Stimulated activated CD4-positive, alpha-beta T cell treated with anti-CD3 and anti-CD28 coated beads, TNF-alpha, amount 100 ng/mL, for 4 hours (primary cell): ENCODE results near the gene FBH1.
"Not testable (repeated sequence)": the region's sequence is repeated elsewhere in the genome, so short reads cannot be mapped to it uniquely, and the experiment has no call there.

Experiments used
- DNase-seq, 3 experiments: peaks; one replicate each; pipeline ENCODE4 v3.0.0-alpha.2; 2020; ENCODE audit warnings: low read depth in 3 of 3

Gene FBH1

GRCh38 chr10:5903563-5903962, 13.5 kb downstream of the FBH1 start:
- DNase-seq, result no peak

- DNase-seq, result no peak
These were observed 14.2 kb downstream of the FBH1 start for GRCh38 chr10:5904227-5904626.

GRCh38 chr10:5905854-5906507, 15.9 kb downstream of the FBH1 start:
- DNase-seq, result no peak

- no peak for DNase-seq
These were observed 16.6 kb downstream of the FBH1 start for GRCh38 chr10:5906651-5907050.

- DNase-seq, result not testable (repeated sequence)
These were observed 18.6 kb downstream of the FBH1 start for GRCh38 chr10:5908676-5909075.

- no peak for DNase-seq
These were observed 20.5 kb downstream of the FBH1 start for GRCh38 chr10:5910323-5911100.

GRCh38 chr10:5911670-5912069, 21.6 kb downstream of the FBH1 start:
- DNase-seq, result no peak

- no peak for DNase-seq
These were observed 23.7 kb downstream of the FBH1 start for GRCh38 chr10:5913736-5914135.

- no peak for DNase-seq
These were observed 25.4 kb downstream of the FBH1 start for GRCh38 chr10:5915451-5915850.

GRCh38 chr10:5917305-5917704, 27.3 kb downstream of the FBH1 start:
- no peak for DNase-seq

GRCh38 chr10:5918763-5919162, 28.7 kb downstream of the FBH1 start:
- no peak for DNase-seq

GRCh38 chr10:5919568-5919967, 29.5 kb downstream of the FBH1 start:
- no peak for DNase-seq

- no peak for DNase-seq
These were observed 31.7 kb downstream of the FBH1 start for GRCh38 chr10:5921746-5922145.

GRCh38 chr10:5924889-5925288, 34.8 kb downstream of the FBH1 start:
- DNase-seq, result no peak

GRCh38 chr10:5927306-5927705, 37.3 kb downstream of the FBH1 start:
- DNase-seq, result no peak

GRCh38 chr10:5929442-5929841, 39.4 kb downstream of the FBH1 start:
- DNase-seq, result no peak

- DNase-seq, result no peak
These were observed 40.2 kb downstream of the FBH1 start for GRCh38 chr10:5930272-5930671.

- DNase-seq, result no peak
These were observed 42.3 kb downstream of the FBH1 start for GRCh38 chr10:5932345-5932744.

- no peak for DNase-seq
These were observed 44.0 kb downstream of the FBH1 start for GRCh38 chr10:5933909-5934546.

- no peak for DNase-seq
These were observed 45.6 kb downstream of the FBH1 start for GRCh38 chr10:5935628-5936027.

- no peak for DNase-seq
These were observed 47.0 kb downstream of the FBH1 start for GRCh38 chr10:5937016-5937415.

GRCh38 chr10:5938291-5938690, 48.2 kb downstream of the FBH1 start:
- DNase-seq, result no peak

GRCh38 chr10:5940807-5941218, 50.8 kb downstream of the FBH1 start:
- no peak for DNase-seq
